Panc1 (cell line): ENCODE data around the gene GMPPB. TPM values are rescaled to one million over a fixed set of nuclear protein-coding genes. Genes with fewer than 3 reads are reported as not detected.

Experiments used
- ATAC-seq: fragments of 200-7000 bp; cut with Tn5 transposase; 2 replicates; pipeline ENCODE4 v1.9.1; 2020; ENCODE audit warnings: mild to moderate bottlenecking, moderate library complexity
- BruUV-seq: library from RNA; stranded (reverse); fragments of 400-500 nt; replicated peaks from 2 replicates; lab custom pipeline; 2021; lab: Mats Ljungman, UMichigan
- CTCF ChIA-PET: fragments of 300-600 bp; sonication (Branson Sonifier 250); formaldehyde crosslinking; loops from one replicate; lab custom pipeline; 2022; ENCODE audit warnings: antibody characterized with exemption; lab: Charles Lee
- POLR2A ChIA-PET: fragments of 300-600 bp; sonication (Branson Sonifier 250); formaldehyde crosslinking; loops from one replicate; lab custom pipeline; 2022; ENCODE audit warnings: antibody characterized with exemption; lab: Charles Lee
- DNase-seq: peaks from one replicate; pipeline ENCODE4 v3.0.0-alpha.2; 2010; ENCODE audit warnings: low read depth, low spot score
- H3K27ac ChIP-seq: 2 replicates; pipeline ENCODE4 v1.5.1; 2011; ENCODE audit warnings: mild to moderate bottlenecking, low read length, inconsistent platforms
- H3K27me3 ChIP-seq: fragments of 200-500 bp; sonication (Bioruptor generic); 2 replicates; pipeline ENCODE4 v1.6.0; 2014; ENCODE audit warnings: low read length, inconsistent platforms; ENCODE audit not compliant: control insufficient read depth, insufficient read depth
- H3K36me3 ChIP-seq: fragments of 200-500 bp; sonication (Bioruptor generic); 2 replicates; pipeline ENCODE4 v1.5.1; 2014; ENCODE audit warnings: inconsistent platforms, mild to moderate bottlenecking, low read length, moderate library complexity; ENCODE audit not compliant: control insufficient read depth, insufficient read depth
- H3K4me1 ChIP-seq: 2 replicates; pipeline ENCODE4 v1.5.1; 2011; ENCODE audit warnings: inconsistent platforms, mild to moderate bottlenecking, low read length, moderate library complexity; ENCODE audit not compliant: control insufficient read depth, insufficient read depth
- H3K4me3 ChIP-seq, 2 experiments: 2 replicates each; pipeline ENCODE4 v1.5.1; 2011 to 2012; ENCODE audit warnings: low read depth in 2 of 2, low read length in 2 of 2, mild to moderate bottlenecking in 2 of 2, inconsistent platforms in 1 of 2, moderate library complexity in 1 of 2
- H3K9me3 ChIP-seq: fragments of 200-500 bp; sonication (Bioruptor generic); 2 replicates; pipeline ENCODE4 v1.5.1; 2014; ENCODE audit warnings: low read depth, mild to moderate bottlenecking, inconsistent platforms, low read length, moderate library complexity; ENCODE audit not compliant: control insufficient read depth, insufficient read depth
- CTCF ChIP-seq: fragments of 450-650 bp; IDR thresholded peaks from 2 replicates; pipeline ENCODE4 v1.5.1; 2017; ENCODE audit warnings: mild to moderate bottlenecking
- POLR2AphosphoS5 ChIP-seq: IDR thresholded peaks from 2 replicates; pipeline ENCODE4 v1.6.1; 2012; ENCODE audit warnings: mild to moderate bottlenecking, low read depth, low read length, moderate library complexity
- REST ChIP-seq, 2 experiments: IDR thresholded peaks; 2 replicates each; pipeline ENCODE4 v1.6.1; 2011 to 2012; ENCODE audit warnings: low read depth in 2 of 2, control low read depth in 1 of 2, low read length in 1 of 2, mild to moderate bottlenecking in 1 of 2, moderate library complexity in 1 of 2; ENCODE audit not compliant: insufficient read depth in 1 of 2
- SIN3A ChIP-seq: IDR thresholded peaks from 2 replicates; pipeline ENCODE4 v1.6.1; 2012; ENCODE audit warnings: low read depth, mild to moderate bottlenecking, low read length, moderate library complexity, borderline replicate concordance; ENCODE audit not compliant: insufficient read depth
- TCF7L2 ChIP-seq: IDR thresholded peaks from 2 replicates; pipeline ENCODE4 v1.6.1; 2011; ENCODE audit warnings: mild to moderate bottlenecking, low read depth, low read length, inconsistent platforms
- in situ Hi-C: cut with HindIII; loops from 2 replicates; pipeline ENCODE4 v1.10.0; 2016; ENCODE audit warnings: low sequenced_read_pairs, low pct_unique_long_range_greater_than_20kb
- intact Hi-C: fragments of 100-400 bp; cut with micrococcal nuclease; formaldehyde crosslinking; loops from one replicate; pipeline ENCODE4 v1.10.0; 2022; ENCODE audit not compliant: unreplicated experiment
- total RNA-seq: library from RNA; stranded (reverse); gene quantifications from one replicate; pipeline ENCODE4 v1.2.1, GENCODE V29; 2021; ENCODE audit not compliant: unreplicated experiment

GMPPB gene
- total RNA-seq, 1 experiment from 2014 or later, result 28.4 TPM

- ChIA-PET POLR2A (no interaction called here), CTCF (no interaction called here)
- Histone ChIP-seq H3K36me3 (no peaks in the 10 kb centered on the region), H3K4me1 (no peaks in the 10 kb centered on the region), H3K9me3 (no peaks in the 10 kb centered on the region), H3K4me3 (no peak overlapping the region), H3K27ac (no peak overlapping the region), H3K27me3 (no peaks in the 10 kb centered on the region)
- in situ Hi-C loops, result no loop called here
- TF ChIP-seq TCF7L2, result no peak
- TF ChIP-seq SIN3A, result no peak
- no peak for TF ChIP-seq REST (IDR thresholded peaks at IDR 0.05; ENCODE audit: insufficient read depth in 1 of 2, low read depth in 2 of 2, low read length in 1 of 2)
- TF ChIP-seq CTCF, result no peak
- TF ChIP-seq POLR2AphosphoS5, result no peak
- intact Hi-C loops, result no loop called here
- ATAC-seq (no peak), DNase-seq (no peak)
- BruUV-seq, result no TSS peak
These were observed 11.0 kb downstream of the GMPPB start for GRCh38 chr3:49712631-49713317.

- in situ Hi-C loops (no loop called here), intact Hi-C loops (no loop called here)
- CTCF ChIA-PET, result no interaction called here
- no peaks in the 10 kb centered on the region for H3K36me3 ChIP-seq
- DNase-seq (no peak), ATAC-seq (no peak)
- H3K27ac ChIP-seq, result no peak overlapping the region
- POLR2A ChIA-PET, result no interaction called here
- no peak overlapping the region for H3K4me3 ChIP-seq
- no peaks in the 10 kb centered on the region for H3K27me3 ChIP-seq
- BruUV-seq, result no TSS peak
- TF ChIP-seq POLR2AphosphoS5 (no peak), CTCF (no peak), REST (IDR thresholded peaks at IDR 0.05; ENCODE audit: insufficient read depth in 1 of 2, low read depth in 2 of 2, low read length in 1 of 2) (no peak), TCF7L2 (no peak), SIN3A (no peak)
- no peaks in the 10 kb centered on the region for H3K4me1 ChIP-seq
- H3K9me3 ChIP-seq, result no peaks in the 10 kb centered on the region
These were observed 11.6 kb downstream of the GMPPB start for GRCh38 chr3:49712166-49712565.
